Measurements from ENCODE around the gene SLC6A11. TPM values are rescaled to one million over a fixed set of nuclear protein-coding genes. Genes with fewer than 3 reads are reported as not detected.

The SLC6A11 gene
- polyA plus RNA-seq (2011; rRNA removed) (not detected in 2 replicates), polyA minus RNA-seq (2011; rRNA and poly(A)+ RNA removed) (not detected in 2 replicates)

- no peak within 1 kb of the TSS for H3K4me3 ChIP-seq (ENCODE audit: low read depth, low read length)
- H3K36me3 ChIP-seq (ENCODE audit: control insufficient read depth, insufficient read depth, low read length), result no peaks in the 10 kb centered on the region
- no peak for DNase-seq (ENCODE audit: low read depth)
- TF ChIP-seq CTCF (IDR thresholded peaks at IDR 0.05; ENCODE audit: insufficient read depth, low read depth, low read length), result no peak
- CTCF ChIA-PET, result no interaction called here
- H3K27me3 ChIP-seq (ENCODE audit: control insufficient read depth, insufficient read depth, low read length), result peaks cover 3% of the 10 kb centered on the region; the same call in 1 of the 2 replicates
- POLR2A ChIA-PET, result no interaction called here
Observed at GRCh38 chr3:10816019-10816862, at the start of gene SLC6A11. TSS of gene SLC6A11 (plus strand) at chr3:10816228. CDS start at chr3:10816266, 38 bp downstream.

- no peak for TF ChIP-seq CTCF (IDR thresholded peaks at IDR 0.05; ENCODE audit: insufficient read depth, low read depth, low read length)
- H3K27me3 ChIP-seq (ENCODE audit: control insufficient read depth, insufficient read depth, low read length), result no peaks in the 10 kb centered on the region
- no peak overlapping the region for H3K4me3 ChIP-seq (ENCODE audit: low read depth, low read length)
- CTCF ChIA-PET, result interaction anchor here (3.6 kb wide), 1 partner anchor 10 kb away, joined by 16 read pairs; no protein-coding TSS in a partner anchor
- POLR2A ChIA-PET, result no interaction called here
- no peak for DNase-seq (ENCODE audit: low read depth)
- no peaks in the 10 kb centered on the region for H3K36me3 ChIP-seq (ENCODE audit: control insufficient read depth, insufficient read depth, low read length)
Observed at GRCh38 chr3:10768708-10769394, 47.2 kb upstream of the SLC6A11 start.

DNA sequence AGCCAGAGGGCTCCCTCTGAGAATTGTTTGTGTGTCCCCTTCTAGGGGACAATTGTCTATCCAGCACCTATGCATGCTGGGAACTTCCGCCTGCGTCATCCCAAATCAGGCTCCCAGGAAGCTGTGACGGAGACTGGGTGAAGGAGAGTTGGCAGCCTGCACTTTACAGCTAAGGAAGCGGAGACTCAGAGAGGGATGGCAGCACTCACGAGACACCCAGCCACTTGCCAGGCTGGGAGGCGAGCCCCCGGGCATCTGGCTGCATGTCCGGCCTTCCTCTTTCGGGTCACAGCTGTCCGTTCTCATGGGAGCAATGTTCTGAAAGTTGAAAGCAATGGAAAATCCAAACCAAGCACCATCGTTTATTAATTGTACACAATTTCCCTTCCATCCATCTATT lies 45.5 kb upstream of the SLC6A11 start:
- DNase-seq (ENCODE audit: low read depth), result no peak
- no peaks in the 10 kb centered on the region for H3K27me3 ChIP-seq (ENCODE audit: control insufficient read depth, insufficient read depth, low read length)
- no peak for TF ChIP-seq CTCF (IDR thresholded peaks at IDR 0.05; ENCODE audit: insufficient read depth, low read depth, low read length)
- no peaks in the 10 kb centered on the region for H3K36me3 ChIP-seq (ENCODE audit: control insufficient read depth, insufficient read depth, low read length)
- ChIA-PET CTCF (interaction anchor here (1.5 kb wide), 1 partner anchor 12 kb away, joined by 4 read pairs; no protein-coding TSS in a partner anchor), POLR2A (no interaction called here)
- no peak overlapping the region for H3K4me3 ChIP-seq (ENCODE audit: low read depth, low read length)

- H3K36me3 ChIP-seq (ENCODE audit: control insufficient read depth, insufficient read depth, low read length), result no peaks in the 10 kb centered on the region
- POLR2A ChIA-PET, result no interaction called here
- DNase-seq (ENCODE audit: low read depth), result no peak
- CTCF ChIA-PET, result interaction anchor here (1.5 kb wide), 1 partner anchor 12 kb away, joined by 4 read pairs; no protein-coding TSS in a partner anchor
- no peak overlapping the region for H3K4me3 ChIP-seq (ENCODE audit: low read depth, low read length)
- TF ChIP-seq CTCF (IDR thresholded peaks at IDR 0.05; ENCODE audit: insufficient read depth, low read depth, low read length), result no peak
- no peaks in the 10 kb centered on the region for H3K27me3 ChIP-seq (ENCODE audit: control insufficient read depth, insufficient read depth, low read length)
Observed at GRCh38 chr3:10770981-10771380, 45.0 kb upstream of the SLC6A11 start.

All from BJ (cell line).